ENCODE data around the gene SP140L. TPM values are rescaled to one million over a fixed set of nuclear protein-coding genes. Genes with fewer than 3 reads are reported as not detected.
"Not testable (repeated sequence)": the region's sequence is repeated elsewhere in the genome, so short reads cannot be mapped to it uniquely, and the experiment has no call there.

Gene SP140L
- total and polyA plus RNA-seq, 2 donors (not counting 1 experiment from before 2014, with no cell fraction given) = 94.6 to 154 TPM

DNA sequence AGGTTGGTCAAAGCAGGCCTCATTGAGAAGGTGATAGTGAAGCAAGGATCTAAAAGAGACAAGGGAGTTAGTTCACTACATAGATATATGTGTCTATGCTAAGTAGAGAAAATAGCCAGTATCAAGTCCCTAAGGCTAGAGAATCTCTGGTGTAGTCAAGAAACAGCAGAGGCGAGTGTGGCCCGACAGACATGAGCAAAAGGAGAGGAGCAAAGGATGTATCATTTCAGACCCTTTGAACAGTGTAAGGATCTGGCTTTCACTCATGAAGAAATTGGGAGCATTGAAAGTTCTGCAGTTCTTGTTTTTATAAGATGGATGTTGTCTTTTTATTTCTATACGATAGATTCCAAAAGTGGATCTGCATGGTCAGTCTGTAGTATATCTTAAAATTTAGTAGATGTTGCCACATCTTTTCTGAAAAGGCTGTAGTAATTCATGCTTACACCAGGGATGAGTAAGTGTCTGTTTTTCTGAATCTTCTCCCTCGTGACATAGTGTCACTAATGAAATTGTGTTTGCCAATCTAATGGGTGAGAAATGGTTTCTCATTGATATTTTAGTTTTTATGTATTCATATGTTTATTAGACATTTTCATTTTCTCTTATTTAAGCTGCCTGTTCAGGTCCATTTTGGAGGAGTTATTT lies 107.8 kb downstream of the SP140L start:
- Histone ChIP-seq H3K4me3 (ENCODE audit: control extremely low read depth in 1 of 5, extremely low read depth in 1 of 5, insufficient read depth in 1 of 5, low read depth in 2 of 5, low read length in 4 of 5) (no peak overlapping the region), H3K79me2 (ENCODE audit: control insufficient read depth, insufficient read depth, low read length) (peaks cover 100% of the 10 kb centered on the region), H2AFZ (ENCODE audit: insufficient read depth, low read depth, low read length, poor library complexity, severe bottlenecking) (no peak overlapping the region), H3K27me3 (replicated peaks in 1 of 4; ENCODE audit: control extremely low read depth in 1 of 4, control insufficient read depth in 3 of 4, insufficient read depth in 4 of 4, low read length in 3 of 4) (no peaks in the 10 kb centered on the region), H3K36me3 (replicated peaks in 1 of 2; ENCODE audit: control extremely low read depth in 1 of 2, control insufficient read depth in 1 of 2, extremely low read depth in 1 of 2, insufficient read depth in 2 of 2, low read length in 1 of 2) (peaks cover 26 to 73% of the 10 kb centered on the region in 2 experiments), H3K9ac (ENCODE audit: low read length) (peak overlapping the region; percentile 2), H3K4me1 (ENCODE audit: control insufficient read depth in 2 of 2, insufficient read depth in 2 of 2, low read length in 2 of 2) (peaks cover 33 to 53% of the 10 kb centered on the region in 2 donors), H3K9me3 (ENCODE audit: control extremely low read depth in 1 of 3, control insufficient read depth in 2 of 3, insufficient read depth in 1 of 3, low read length in 2 of 3) (peaks cover 8 to 18% (median 12%) of the 10 kb centered on the region in 3 donors), H4K20me1 (ENCODE audit: control insufficient read depth, insufficient read depth, low read length, poor library complexity, severe bottlenecking) (peaks cover 17% of the 10 kb centered on the region), H3K4me2 (replicated peaks; ENCODE audit: low read depth, low read length, poor library complexity, severe bottlenecking) (peak overlapping the region; percentile 23), H3K27ac (ENCODE audit: low read length in 2 of 2) (peak overlapping the region; percentile 28 to 80)
- peak overlapping the region; percentile 70 for H3K27ac Mint-ChIP-seq
- 100% methylated on average over 2 of the region's 4 CpGs for WGBS (ENCODE audit: insufficient coverage)
- H3K27me3 Mint-ChIP-seq = no peaks in the 10 kb centered on the region
- H3K9me3 Mint-ChIP-seq (ENCODE audit: insufficient read depth) = peaks cover 2% of the 10 kb centered on the region
- TF ChIP-seq, protein P1, sequence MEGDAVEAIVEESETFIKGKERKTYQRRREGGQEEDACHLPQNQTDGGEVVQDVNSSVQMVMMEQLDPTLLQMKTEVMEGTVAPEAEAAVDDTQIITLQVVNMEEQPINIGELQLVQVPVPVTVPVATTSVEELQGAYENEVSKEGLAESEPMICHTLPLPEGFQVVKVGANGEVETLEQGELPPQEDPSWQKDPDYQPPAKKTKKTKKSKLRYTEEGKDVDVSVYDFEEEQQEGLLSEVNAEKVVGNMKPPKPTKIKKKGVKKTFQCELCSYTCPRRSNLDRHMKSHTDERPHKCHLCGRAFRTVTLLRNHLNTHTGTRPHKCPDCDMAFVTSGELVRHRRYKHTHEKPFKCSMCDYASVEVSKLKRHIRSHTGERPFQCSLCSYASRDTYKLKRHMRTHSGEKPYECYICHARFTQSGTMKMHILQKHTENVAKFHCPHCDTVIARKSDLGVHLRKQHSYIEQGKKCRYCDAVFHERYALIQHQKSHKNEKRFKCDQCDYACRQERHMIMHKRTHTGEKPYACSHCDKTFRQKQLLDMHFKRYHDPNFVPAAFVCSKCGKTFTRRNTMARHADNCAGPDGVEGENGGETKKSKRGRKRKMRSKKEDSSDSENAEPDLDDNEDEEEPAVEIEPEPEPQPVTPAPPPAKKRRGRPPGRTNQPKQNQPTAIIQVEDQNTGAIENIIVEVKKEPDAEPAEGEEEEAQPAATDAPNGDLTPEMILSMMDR (IDR thresholded peaks at IDR 0.05) = no peak
- TF ChIP-seq EZH2 (IDR thresholded peaks at IDR 0.05; ENCODE audit: borderline replicate concordance, insufficient read depth, low read depth, low read length, poor library complexity, severe bottlenecking) = no peak
- DNase-seq (no peak), ATAC-seq (ENCODE audit: low read depth) (no peak)
- CTCF ChIA-PET = interaction anchor here (0.7 to 1.2 kb wide), 2 partner anchors 11 to 23 kb away, joined by 3 read pairs; no protein-coding TSS in a partner anchor
- intact Hi-C loops (cut with micrococcal nuclease) = loop anchor here (2.0 to 5.0 kb wide), 2 partner anchors 14 to 38 kb away; no protein-coding TSS in a partner anchor
- POLR2A ChIA-PET = interaction anchor here (0.6 to 0.8 kb wide), 2 partner anchors 11 to 217 kb away, joined by 3 to 5 read pairs; no protein-coding TSS in a partner anchor
- H3K4me3 Mint-ChIP-seq = peak overlapping the region; percentile 16
- H3K4me1 Mint-ChIP-seq = peaks cover 58% of the 10 kb centered on the region

DNA sequence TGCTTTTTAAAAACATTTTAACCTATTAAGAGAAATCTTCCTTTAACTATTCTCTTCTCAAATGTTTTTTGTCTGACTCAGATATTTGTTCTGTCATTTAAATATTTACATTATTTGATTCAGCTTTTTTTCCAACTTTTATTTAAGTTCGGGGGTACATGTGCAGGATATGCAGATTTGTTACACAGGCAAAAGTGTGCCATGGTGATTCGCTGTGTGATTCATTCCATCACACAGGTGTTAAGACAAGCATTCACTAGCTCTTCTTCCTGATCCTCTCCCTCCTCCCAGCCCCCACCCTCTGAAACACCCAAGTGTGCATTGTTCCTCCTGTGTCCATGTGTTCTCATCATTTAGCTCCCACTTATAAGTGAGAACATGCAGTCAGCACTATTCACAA lies 108.4 kb downstream of the SP140L start:
- ChIA-PET POLR2A (interaction anchor here (0.6 to 0.8 kb wide), 2 partner anchors 12 to 218 kb away, joined by 3 to 5 read pairs; no protein-coding TSS in a partner anchor), CTCF (interaction anchor here (0.7 to 1.2 kb wide), 2 partner anchors 11 to 24 kb away, joined by 3 read pairs; no protein-coding TSS in a partner anchor)
- peaks cover 56% of the 10 kb centered on the region for H3K4me1 Mint-ChIP-seq
- H3K4me3 Mint-ChIP-seq = no peak overlapping the region
- intact Hi-C loops (cut with micrococcal nuclease) = loop anchor here (2.0 to 5.0 kb wide), 2 partner anchors 13 to 37 kb away; no protein-coding TSS in a partner anchor
- H3K9me3 Mint-ChIP-seq (ENCODE audit: insufficient read depth) = peaks cover 2% of the 10 kb centered on the region
- ATAC-seq (ENCODE audit: low read depth) (no peak), DNase-seq (no peak)
- H3K79me2 ChIP-seq (ENCODE audit: control insufficient read depth, insufficient read depth, low read length) = peaks cover 99% of the 10 kb centered on the region
- H3K4me1 ChIP-seq (ENCODE audit: control insufficient read depth in 2 of 2, insufficient read depth in 2 of 2, low read length in 2 of 2) = peaks cover 29 to 50% of the 10 kb centered on the region in 2 donors
- H3K36me3 ChIP-seq (replicated peaks in 1 of 2; ENCODE audit: control extremely low read depth in 1 of 2, control insufficient read depth in 1 of 2, extremely low read depth in 1 of 2, insufficient read depth in 2 of 2, low read length in 1 of 2) = peaks cover 20 to 68% of the 10 kb centered on the region in 2 experiments
- WGBS (ENCODE audit: insufficient coverage) = 89% methylated on average over 1 of the region's 2 CpGs
- peak overlapping the region; percentile 80 for H3K27ac Mint-ChIP-seq
- H3K27me3 ChIP-seq (replicated peaks in 1 of 4; ENCODE audit: control extremely low read depth in 1 of 4, control insufficient read depth in 3 of 4, insufficient read depth in 4 of 4, low read length in 3 of 4) = no peaks in the 10 kb centered on the region
- H4K20me1 ChIP-seq (ENCODE audit: control insufficient read depth, insufficient read depth, low read length, poor library complexity, severe bottlenecking) = peaks cover 10% of the 10 kb centered on the region
- peak overlapping the region; percentile 23 for H3K4me2 ChIP-seq (replicated peaks; ENCODE audit: low read depth, low read length, poor library complexity, severe bottlenecking)
- TF ChIP-seq EZH2 (IDR thresholded peaks at IDR 0.05; ENCODE audit: borderline replicate concordance, insufficient read depth, low read depth, low read length, poor library complexity, severe bottlenecking) = no peak
- no peak overlapping the region for H2AFZ ChIP-seq (ENCODE audit: insufficient read depth, low read depth, low read length, poor library complexity, severe bottlenecking)
- H3K27ac ChIP-seq (ENCODE audit: low read length in 2 of 2) = peak overlapping the region in 1 of 2 donors; percentile 80
- H3K9ac ChIP-seq (ENCODE audit: low read length) = peak overlapping the region; percentile 2
- peaks cover 8 to 12% (median 12%) of the 10 kb centered on the region in 3 donors for H3K9me3 ChIP-seq (ENCODE audit: control extremely low read depth in 1 of 3, control insufficient read depth in 2 of 3, insufficient read depth in 1 of 3, low read length in 2 of 3)
- no peaks in the 10 kb centered on the region for H3K27me3 Mint-ChIP-seq
- H3K4me3 ChIP-seq (ENCODE audit: control extremely low read depth in 1 of 5, extremely low read depth in 1 of 5, insufficient read depth in 1 of 5, low read depth in 2 of 5, low read length in 4 of 5) = no peak overlapping the region

DNA sequence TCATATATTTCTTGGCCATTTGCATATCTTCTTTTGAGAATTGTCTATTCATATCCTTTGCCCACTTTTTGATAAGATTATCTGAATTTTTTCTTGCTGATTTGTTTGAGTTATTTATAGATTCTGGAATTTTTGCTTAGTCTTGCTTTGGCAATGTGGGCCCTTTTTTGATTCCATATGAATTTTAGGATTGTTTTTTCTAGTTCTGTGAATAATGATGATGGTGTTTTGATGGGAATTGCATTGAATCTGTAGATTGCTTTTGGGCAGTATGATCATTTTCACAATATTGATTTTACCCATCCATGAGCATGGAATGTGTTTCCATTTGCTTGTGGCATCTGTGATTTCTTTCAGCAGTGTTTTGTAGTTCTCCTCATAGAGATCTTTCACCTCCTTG lies 112.1 kb downstream of the SP140L start:
- H2AFZ ChIP-seq (ENCODE audit: insufficient read depth, low read depth, low read length, poor library complexity, severe bottlenecking); DNase-seq; CTCF ChIA-PET; POLR2A ChIA-PET; ATAC-seq (ENCODE audit: low read depth); H3K9me3 Mint-ChIP-seq (ENCODE audit: insufficient read depth); H3K27me3 Mint-ChIP-seq; H3K9ac ChIP-seq (ENCODE audit: low read length); H3K27me3 ChIP-seq (replicated peaks in 1 of 4; ENCODE audit: control extremely low read depth in 1 of 4, control insufficient read depth in 3 of 4, insufficient read depth in 4 of 4, low read length in 3 of 4); H3K9me3 ChIP-seq (ENCODE audit: control extremely low read depth in 1 of 3, control insufficient read depth in 2 of 3, insufficient read depth in 1 of 3, low read length in 2 of 3); H4K20me1 ChIP-seq (ENCODE audit: control insufficient read depth, insufficient read depth, low read length, poor library complexity, severe bottlenecking): not testable (repeated sequence)
- intact Hi-C loops (cut with micrococcal nuclease) = loop anchor here (1.0 to 5.0 kb wide), 3 partner anchors 8 to 33 kb away; no protein-coding TSS in a partner anchor
- H3K4me2 ChIP-seq (replicated peaks; ENCODE audit: low read depth, low read length, poor library complexity, severe bottlenecking) = peak overlapping the region; percentile 77
- peak overlapping the region; percentile 80 to 91 for H3K27ac ChIP-seq (ENCODE audit: low read length in 2 of 2)
- peaks cover 39 to 58% of the 10 kb centered on the region in 2 donors for H3K4me1 ChIP-seq (ENCODE audit: control insufficient read depth in 2 of 2, insufficient read depth in 2 of 2, low read length in 2 of 2)
- peak overlapping the region; percentile 70 for H3K27ac Mint-ChIP-seq
- peaks cover 64% of the 10 kb centered on the region for H3K4me1 Mint-ChIP-seq
- peak overlapping the region in 2 of 5 experiments; percentile 7 to 56 for H3K4me3 ChIP-seq (ENCODE audit: control extremely low read depth in 1 of 5, extremely low read depth in 1 of 5, insufficient read depth in 1 of 5, low read depth in 2 of 5, low read length in 4 of 5)
- peaks cover 7 to 57% of the 10 kb centered on the region in 2 experiments for H3K36me3 ChIP-seq (replicated peaks in 1 of 2; ENCODE audit: control extremely low read depth in 1 of 2, control insufficient read depth in 1 of 2, extremely low read depth in 1 of 2, insufficient read depth in 2 of 2, low read length in 1 of 2)
- H3K4me3 Mint-ChIP-seq = peak overlapping the region; percentile 87
- H3K79me2 ChIP-seq (ENCODE audit: control insufficient read depth, insufficient read depth, low read length) = peaks cover 99% of the 10 kb centered on the region

Data from B cell (primary cell).